Thyroid gland (tissue), 4 donors: ENCODE measurements around the gene NDEL1. TPM values are rescaled to one million over a fixed set of nuclear protein-coding genes. Genes with fewer than 3 reads are reported as not detected.

Experiments
- DNase-seq, 2 donors: peaks; one replicate each; pipeline ENCODE4 v3.0.0-alpha.2; 2019
- H3K27ac ChIP-seq, 3 donors: fragments of 200-600 bp; sonication (generic); 1 replicate in 2 of 3; 2 replicates in 1 of 3; pipeline ENCODE4 v1.5.1; 2016 to 2019; ENCODE audit warnings: mild to moderate bottlenecking in 1 of 3, moderate library complexity in 1 of 3
- H3K27me3 ChIP-seq: fragments of 200-600 bp; sonication (generic); one replicate; pipeline ENCODE4 v1.5.1; 2019
- H3K36me3 ChIP-seq, 2 donors: fragments of 200-600 bp; sonication (generic); one replicate each; pipeline ENCODE4 v1.5.1; 2016 to 2019
- H3K4me1 ChIP-seq, 2 donors: fragments of 200-600 bp; sonication (generic); one replicate each; pipeline ENCODE4 v1.5.1; 2017 to 2019
- H3K4me3 ChIP-seq, 3 donors: fragments of 200-600 bp; sonication (generic); replicated peaks in 1 of 3; 1 replicate in 2 of 3; 2 replicates in 1 of 3; pipeline ENCODE4 v1.5.1; 2016; ENCODE audit warnings: mild to moderate bottlenecking in 1 of 3
- H3K9me3 ChIP-seq: fragments of 200-600 bp; sonication (generic); one replicate; pipeline ENCODE4 v1.5.1; 2017
- CTCF ChIP-seq, 6 experiments: fragments of 200-600 bp in 3 of 6; fragments of 450-650 bp in 3 of 6; sonication (generic) in 3 of 6; IDR thresholded peaks; one replicate each; pipeline ENCODE4 v1.5.1; 2016 to 2019; ENCODE audit warnings: antibody characterized with exemption in 6 of 6, mild to moderate bottlenecking in 2 of 6, inconsistent platforms in 1 of 6, moderate library complexity in 1 of 6
- POLR2A ChIP-seq, 2 donors: fragments of 450-650 bp; IDR thresholded peaks; one replicate each; pipeline ENCODE4 v1.6.1; 2017; ENCODE audit warnings: antibody characterized with exemption in 2 of 2, mild to moderate bottlenecking in 2 of 2, moderate library complexity in 1 of 2
- WGBS, 2 donors: methylation state at CpG; one replicate each; pipeline ENCODE4 v1.1.5; 2017; 5-methylcytosine and 5-hydroxymethylcytosine counted together
- intact Hi-C: fragments of 100-400 bp; cut with DNase I; formaldehyde crosslinking; loops from one replicate; pipeline ENCODE4 v1.15.1; 2023
- total RNA-seq, 4 donors: library from RNA; depleted of rRNA; stranded (reverse); fragments of >200 nt; gene quantifications; one replicate each; pipeline ENCODE4 v1.2.3, GENCODE V29; 2016

NDEL1 gene
- total RNA-seq, 4 donors from 2014 or later: 56.0 to 77.7 (median 59.5) TPM

- no peaks in the 10 kb centered on the region for H3K9me3 ChIP-seq
- no peaks in the 10 kb centered on the region for H3K4me1 ChIP-seq
- H3K27ac ChIP-seq: no peak overlapping the region
- TF ChIP-seq POLR2A (IDR thresholded peaks at IDR 0.05) (no peak), CTCF (IDR thresholded peaks at IDR 0.05) (no peak)
- H3K27me3 ChIP-seq: no peaks in the 10 kb centered on the region
- intact Hi-C loops: no loop called here
- H3K36me3 ChIP-seq: peaks cover 13 to 24% of the 10 kb centered on the region in 2 donors
- H3K4me3 ChIP-seq: no peak overlapping the region
- DNase-seq: no peak
- 95 to 96% methylated on average over 5 of the region's 5 CpGs for WGBS, 2 donors
Observed at GRCh38 chr17:8487743-8488142, 52.1 kb downstream of the NDEL1 start.

GRCh38 chr17:8488491-8488890 is 52.8 kb downstream of the NDEL1 start:
- peaks cover 13 to 26% of the 10 kb centered on the region in 2 donors for H3K36me3 ChIP-seq
- no peak overlapping the region for H3K27ac ChIP-seq

GRCh38 chr17:8488901-8489300 is 53.2 kb downstream of the NDEL1 start:
- no peak for DNase-seq
- H3K9me3 ChIP-seq: no peaks in the 10 kb centered on the region
- H3K4me3 ChIP-seq: no peak overlapping the region
- 76 to 86% methylated on average over 4 of the region's 4 CpGs for WGBS, 2 donors
- H3K27ac ChIP-seq: no peak overlapping the region
- intact Hi-C loops: no loop called here
- no peak for TF ChIP-seq CTCF (IDR thresholded peaks at IDR 0.05)
- no peak for TF ChIP-seq POLR2A (IDR thresholded peaks at IDR 0.05)
- H3K27me3 ChIP-seq: no peaks in the 10 kb centered on the region
- peaks cover 9 to 27% of the 10 kb centered on the region in 2 donors for H3K36me3 ChIP-seq
- H3K4me1 ChIP-seq: no peaks in the 10 kb centered on the region

More at GRCh38 chr17:8488491-8488890, 52.8 kb downstream of the NDEL1 start:
- intact Hi-C loops: no loop called here
- no peak for DNase-seq
- Histone ChIP-seq H3K4me1 (no peaks in the 10 kb centered on the region), H3K9me3 (no peaks in the 10 kb centered on the region), H3K4me3 (no peak overlapping the region), H3K27me3 (no peaks in the 10 kb centered on the region)
- 95 to 96% methylated on average over 6 of the region's 6 CpGs for whole genome bisulfite sequencing, 2 donors
- no peak for TF ChIP-seq POLR2A (IDR thresholded peaks at IDR 0.05)
- TF ChIP-seq CTCF (IDR thresholded peaks at IDR 0.05): no peak

GRCh38 chr17:8489841-8490240 is 54.2 kb downstream of the NDEL1 start:
- Histone ChIP-seq H3K27ac (no peak overlapping the region), H3K27me3 (no peaks in the 10 kb centered on the region), H3K4me3 (no peak overlapping the region), H3K4me1 (no peaks in the 10 kb centered on the region), H3K36me3 (peaks cover 9 to 27% of the 10 kb centered on the region in 2 donors), H3K9me3 (no peaks in the 10 kb centered on the region)
- WGBS, 2 donors: 84 to 95% methylated on average over 3 of the region's 3 CpGs
- DNase-seq: no peak
- intact Hi-C loops: no loop called here
- no peak for TF ChIP-seq CTCF (IDR thresholded peaks at IDR 0.05)

GRCh38 chr17:8490256-8491023 is 54.8 kb downstream of the NDEL1 start:
- intact Hi-C loops: no loop called here

More at GRCh38 chr17:8490256-8491023, 54.8 kb downstream of the NDEL1 start:
- no peak for DNase-seq
- Histone ChIP-seq H3K27me3 (no peaks in the 10 kb centered on the region), H3K4me1 (no peaks in the 10 kb centered on the region), H3K4me3 (no peak overlapping the region), H3K36me3 (peaks cover 9 to 27% of the 10 kb centered on the region in 2 donors), H3K27ac (no peak overlapping the region), H3K9me3 (no peaks in the 10 kb centered on the region)
- TF ChIP-seq POLR2A (IDR thresholded peaks at IDR 0.05): no peak
- 90 to 91% methylated on average over 17 of the region's 17 CpGs for WGBS, 2 donors
